GM18511 (cell line): ENCODE results near the gene ZDHHC6.
A peak's percentile ranks its signal among the peaks of the same experiment; 100 is the strongest.
"Not testable (repeated sequence)": the region's sequence is repeated elsewhere in the genome, so short reads cannot be mapped to it uniquely, and the experiment has no call there.

ENCODE experiments used
- ATAC-seq: cut with Tn5 transposase; IDR thresholded peaks from one replicate; pipeline ENCODE4 v1.9.1; 2021; ENCODE audit warnings: mild to moderate bottlenecking, moderate library complexity; ENCODE audit not compliant: unreplicated experiment

The ZDHHC6 gene

GRCh38 chr10:112446855-112447619, at the start of gene ZDHHC6, which contains the start of gene VTI1A:
Gene ZDHHC6 (minus strand): TSS chr10:112446914. CDS start chr10:112445436, 1,478 bp downstream.
Gene VTI1A (plus strand): TSS chr10:112447215. CDS start chr10:112447374, 159 bp downstream.
- ATAC-seq: peak; percentile 95

GRCh38 chr10:112492736-112493135, 46.0 kb upstream of the ZDHHC6 start:
- ATAC-seq: no peak

GRCh38 chr10:112491144-112491543, 44.4 kb upstream of the ZDHHC6 start:
- ATAC-seq: no peak

- no peak for ATAC-seq
Observed at GRCh38 chr10:112490545-112490944, 43.8 kb upstream of the ZDHHC6 start.

GRCh38 chr10:112487964-112488363, 41.2 kb upstream of the ZDHHC6 start:
- no peak for ATAC-seq

GRCh38 chr10:112484399-112484798, 37.7 kb upstream of the ZDHHC6 start:
- no peak for ATAC-seq

- no peak for ATAC-seq
Observed at GRCh38 chr10:112481602-112482001, 34.9 kb upstream of the ZDHHC6 start.

GRCh38 chr10:112475575-112476218, 29.0 kb upstream of the ZDHHC6 start:
- no peak for ATAC-seq

- ATAC-seq: peak; percentile 86
Observed at GRCh38 chr10:112471878-112472487, 25.3 kb upstream of the ZDHHC6 start.

- no peak for ATAC-seq
Observed at GRCh38 chr10:112467541-112468075, 20.9 kb upstream of the ZDHHC6 start.

GRCh38 chr10:112466802-112467201, 20.1 kb upstream of the ZDHHC6 start:
- no peak for ATAC-seq

- no peak for ATAC-seq
Observed at GRCh38 chr10:112465299-112465883, 18.7 kb upstream of the ZDHHC6 start.

- not testable (repeated sequence) for ATAC-seq
Observed at GRCh38 chr10:112464074-112464473, 17.4 kb upstream of the ZDHHC6 start.

- ATAC-seq: no peak
Observed at GRCh38 chr10:112461029-112461887, 14.5 kb upstream of the ZDHHC6 start.

- no peak for ATAC-seq
Observed at GRCh38 chr10:112460366-112460765, 13.7 kb upstream of the ZDHHC6 start.

GRCh38 chr10:112456533-112456932, 9.8 kb upstream of the ZDHHC6 start:
- ATAC-seq: no peak

GRCh38 chr10:112454910-112455779, 8.4 kb upstream of the ZDHHC6 start:
- no peak for ATAC-seq

GRCh38 chr10:112448888-112449287, 2.2 kb upstream of the ZDHHC6 start:
- ATAC-seq: no peak

GRCh38 chr10:112447620-112447928, 860 bp upstream of the ZDHHC6 start:
- ATAC-seq: no peak
